Cerebellar cortex (tissue), 1 donor: ENCODE measurements around the gene JHY.
"Not testable (repeated sequence)": the region's sequence is repeated elsewhere in the genome, so short reads cannot be mapped to it uniquely, and the experiment has no call there.

ENCODE experiments used
- DNase-seq: peaks from one replicate; pipeline ENCODE4 v3.0.0-alpha.2; 2015; ENCODE audit warnings: low spot score

JHY gene

GRCh38 chr11:122882189-122882856 is at the start of gene JHY:
JHY (plus strand) TSS chr11:122882759; CDS start chr11:122885850, 3,091 bp downstream.
- DNase-seq: peak; percentile 18

GRCh38 chr11:122833846-122834464 is 48.6 kb upstream of the JHY start:
- DNase-seq: no peak

GRCh38 chr11:122836916-122837315 is 45.6 kb upstream of the JHY start:
- no peak for DNase-seq

- DNase-seq: no peak
Observed at GRCh38 chr11:122837528-122838346, 44.8 kb upstream of the JHY start.

- DNase-seq: no peak
Observed at GRCh38 chr11:122843281-122844141, 39.0 kb upstream of the JHY start.

GRCh38 chr11:122847466-122847865 is 35.1 kb upstream of the JHY start:
- no peak for DNase-seq

GRCh38 chr11:122848186-122848585 is 34.4 kb upstream of the JHY start:
- no peak for DNase-seq

GRCh38 chr11:122850076-122850631 is 32.4 kb upstream of the JHY start:
- no peak for DNase-seq

GRCh38 chr11:122851366-122851966 is 31.1 kb upstream of the JHY start:
- DNase-seq: peak; percentile 80

GRCh38 chr11:122852074-122852795 is 30.3 kb upstream of the JHY start:
- peak; percentile 93 for DNase-seq

- no peak for DNase-seq
Observed at GRCh38 chr11:122852796-122853160, 29.8 kb upstream of the JHY start.

- DNase-seq: no peak
Observed at GRCh38 chr11:122853261-122853660, 29.3 kb upstream of the JHY start.

GRCh38 chr11:122853971-122854446 is 28.6 kb upstream of the JHY start:
- peak; percentile 95 for DNase-seq

- no peak for DNase-seq
Observed at GRCh38 chr11:122861631-122862030, 20.9 kb upstream of the JHY start.

GRCh38 chr11:122862091-122862490 is 20.5 kb upstream of the JHY start:
- DNase-seq: peak; percentile 99

GRCh38 chr11:122863154-122863553 is 19.4 kb upstream of the JHY start:
- not testable (repeated sequence) for DNase-seq

GRCh38 chr11:122863704-122864326 is 18.7 kb upstream of the JHY start:
- peak; percentile 73 for DNase-seq

- DNase-seq: no peak
Observed at GRCh38 chr11:122864386-122865115, 18.0 kb upstream of the JHY start.

GRCh38 chr11:122869622-122870021 is 12.9 kb upstream of the JHY start:
- DNase-seq: no peak
